Activated T-helper 1 cell treated with anti-CD3 and anti-CD28 coated beads, Interleukin-2, amount 50 U/mL, for 16 hours (primary cell): ENCODE data around the gene ALPG.
"Not testable (repeated sequence)": the region's sequence is repeated elsewhere in the genome, so short reads cannot be mapped to it uniquely, and the experiment has no call there.

Experiments
- DNase-seq, 2 donors: peaks; one replicate each; pipeline ENCODE4 v3.0.0-alpha.2; 2020; ENCODE audit warnings: low read depth in 1 of 2, low spot score in 1 of 2

Gene ALPG

GRCh38 chr2:232418466-232419244, 12.0 kb downstream of the ALPG start:
- DNase-seq: no peak

GRCh38 chr2:232419245-232420072, 12.8 kb downstream of the ALPG start:
- DNase-seq: no peak

- DNase-seq: no peak
Measured at GRCh38 chr2:232420073-232420454, 13.4 kb downstream of the ALPG start.

GRCh38 chr2:232420463-232421188, 14.0 kb downstream of the ALPG start:
- DNase-seq: no peak

- DNase-seq: no peak
Measured at GRCh38 chr2:232421189-232421785, 14.6 kb downstream of the ALPG start.

GRCh38 chr2:232422051-232422450, 15.4 kb downstream of the ALPG start:
- no peak for DNase-seq

GRCh38 chr2:232422996-232423395, 16.4 kb downstream of the ALPG start:
- not testable (repeated sequence) for DNase-seq

- not testable (repeated sequence) for DNase-seq
Measured at GRCh38 chr2:232423407-232423806, 16.8 kb downstream of the ALPG start.

GRCh38 chr2:232431705-232432590, 25.3 kb downstream of the ALPG start:
- no peak for DNase-seq

- DNase-seq: no peak
Measured at GRCh38 chr2:232432598-232433184, 26.0 kb downstream of the ALPG start.

GRCh38 chr2:232433622-232434021, 27.0 kb downstream of the ALPG start:
- not testable (repeated sequence) for DNase-seq

- DNase-seq: no peak
Measured at GRCh38 chr2:232434091-232434490, 27.4 kb downstream of the ALPG start.

GRCh38 chr2:232434563-232435374, 28.1 kb downstream of the ALPG start:
- DNase-seq: no peak

- no peak for DNase-seq
Measured at GRCh38 chr2:232435375-232435648, 28.7 kb downstream of the ALPG start.

- DNase-seq: no peak
Measured at GRCh38 chr2:232435805-232436204, 29.2 kb downstream of the ALPG start.

- DNase-seq: no peak
Measured at GRCh38 chr2:232436381-232437194, 29.9 kb downstream of the ALPG start.

GRCh38 chr2:232437195-232437571, 30.5 kb downstream of the ALPG start:
- DNase-seq: no peak

- no peak for DNase-seq
Measured at GRCh38 chr2:232438091-232438490, 31.4 kb downstream of the ALPG start.
